Stimulated activated naive CD4-positive, alpha-beta T cell (primary cell): ENCODE data around the gene TNFRSF18.
"Not testable (repeated sequence)": the region's sequence is repeated elsewhere in the genome, so short reads cannot be mapped to it uniquely, and the experiment has no call there.

Source experiments
- DNase-seq, 6 experiments: peaks; one replicate each; lab custom pipeline; 2025; lab: John Stamatoyannopoulos, UW

TNFRSF18 gene, protein sequence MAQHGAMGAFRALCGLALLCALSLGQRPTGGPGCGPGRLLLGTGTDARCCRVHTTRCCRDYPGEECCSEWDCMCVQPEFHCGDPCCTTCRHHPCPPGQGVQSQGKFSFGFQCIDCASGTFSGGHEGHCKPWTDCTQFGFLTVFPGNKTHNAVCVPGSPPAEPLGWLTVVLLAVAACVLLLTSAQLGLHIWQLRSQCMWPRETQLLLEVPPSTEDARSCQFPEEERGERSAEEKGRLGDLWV

DNA sequence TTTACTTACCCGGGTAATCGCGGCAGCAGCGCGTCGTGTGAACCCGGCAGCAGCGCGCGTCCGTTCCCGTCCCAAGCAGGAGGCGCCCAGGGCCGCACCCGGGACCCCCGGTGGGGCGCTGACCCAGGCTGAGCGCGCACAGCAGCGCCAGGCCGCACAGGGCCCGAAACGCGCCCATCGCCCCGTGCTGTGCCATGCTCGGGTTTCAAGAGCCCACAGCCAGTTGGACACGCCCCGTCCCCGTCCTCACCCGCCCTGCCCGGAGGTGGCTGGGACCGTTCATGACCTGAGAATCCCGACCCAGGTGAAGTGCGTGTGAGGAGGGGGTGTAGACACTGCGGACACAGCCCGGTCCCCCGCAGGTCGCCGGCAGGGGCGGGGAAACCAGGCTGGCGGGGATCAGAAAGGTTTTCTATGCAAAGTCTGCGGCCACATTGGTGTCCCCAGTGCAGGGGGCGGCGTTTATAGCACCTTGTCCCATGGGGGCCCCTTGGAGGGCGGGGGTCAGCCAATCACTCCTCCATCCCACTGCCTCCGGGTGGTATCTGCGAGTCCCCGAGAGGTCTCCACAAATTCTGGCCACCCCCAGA is at the start of gene TNFRSF18:
TSS of gene TNFRSF18 (minus strand) at position 217 of the 590 bp plus-strand sequence. CDS start at position 196, 21 bp downstream.
- no peak for DNase-seq

GRCh38 chr1:1255611-1256010 is 49.2 kb upstream of the TNFRSF18 start:
- no peak for DNase-seq

- no peak for DNase-seq
Observed at GRCh38 chr1:1255078-1255477, 48.7 kb upstream of the TNFRSF18 start.

DNA sequence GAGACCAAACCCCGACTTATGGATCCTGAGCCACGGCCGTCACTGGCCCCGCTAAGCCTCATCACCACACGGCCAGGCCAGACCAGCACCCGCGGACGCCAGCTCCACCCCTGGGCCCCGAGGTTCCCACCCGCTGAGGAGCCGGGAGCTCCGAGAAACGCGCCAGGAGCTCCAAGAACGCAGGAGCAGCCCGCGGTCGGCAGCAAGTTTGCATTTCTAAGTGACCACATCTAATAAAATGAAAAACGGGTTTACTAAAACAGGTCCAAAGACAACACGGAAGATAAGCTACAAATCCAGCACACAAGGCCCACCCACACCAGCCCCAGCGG is 48.2 kb upstream of the TNFRSF18 start:
- DNase-seq = no peak

GRCh38 chr1:1253972-1254666 is 47.7 kb upstream of the TNFRSF18 start:
- DNase-seq = no peak

- no peak for DNase-seq
Observed at GRCh38 chr1:1253314-1253713, 46.9 kb upstream of the TNFRSF18 start.

- DNase-seq = peak in 5 of 6 experiments; percentile 36 to 64 (median 56)
Observed at GRCh38 chr1:1250786-1251284, 44.4 kb upstream of the TNFRSF18 start.

GRCh38 chr1:1248009-1248913 is 41.9 kb upstream of the TNFRSF18 start:
- not testable (repeated sequence) for DNase-seq

- no peak for DNase-seq
Observed at GRCh38 chr1:1247341-1247913, 41.0 kb upstream of the TNFRSF18 start.

GRCh38 chr1:1246577-1247340 is 40.4 kb upstream of the TNFRSF18 start, which contains the start of gene C1QTNF12:
TSS of gene C1QTNF12 (minus strand) at chr1:1246722. CDS start at chr1:1246690, 32 bp downstream.
- no peak for DNase-seq

DNA sequence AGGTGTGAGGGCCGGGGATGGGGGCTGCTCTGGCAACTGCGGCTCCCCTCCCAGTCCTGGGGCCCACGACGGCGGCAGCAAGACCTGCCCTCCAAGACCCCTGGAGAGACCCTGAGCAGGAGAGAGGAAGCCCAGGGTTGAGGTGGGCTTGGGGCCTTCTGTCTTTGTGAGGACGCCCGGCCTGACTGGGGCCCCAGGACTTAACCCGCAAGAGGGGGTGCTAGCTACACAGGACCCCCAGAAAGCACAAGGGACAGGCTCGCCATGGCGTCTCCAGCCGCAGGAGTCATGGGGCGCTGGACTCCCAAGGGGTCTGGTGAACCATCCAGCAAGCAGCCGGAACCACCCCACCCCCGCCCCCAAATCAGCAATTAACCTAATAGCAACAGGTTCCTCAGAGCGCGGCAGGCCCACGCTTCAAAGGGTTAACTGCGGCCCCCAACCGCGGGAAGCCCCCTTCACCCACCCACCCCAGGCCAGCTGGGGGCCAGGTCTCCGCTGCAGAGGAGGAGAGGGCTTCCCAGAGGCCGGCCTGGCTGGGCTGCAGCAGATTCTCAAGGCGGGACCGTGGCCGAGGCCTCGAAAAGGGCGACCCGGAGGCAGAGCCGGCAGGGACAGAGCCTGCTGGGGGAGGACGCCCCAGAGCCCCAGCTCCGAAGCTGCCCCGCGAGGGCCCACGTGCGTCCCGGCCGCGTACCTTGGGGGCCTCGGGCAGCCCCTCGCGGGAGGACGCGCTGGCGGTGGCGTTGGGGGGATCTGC is 39.6 kb upstream of the TNFRSF18 start:
- no peak for DNase-seq

DNA sequence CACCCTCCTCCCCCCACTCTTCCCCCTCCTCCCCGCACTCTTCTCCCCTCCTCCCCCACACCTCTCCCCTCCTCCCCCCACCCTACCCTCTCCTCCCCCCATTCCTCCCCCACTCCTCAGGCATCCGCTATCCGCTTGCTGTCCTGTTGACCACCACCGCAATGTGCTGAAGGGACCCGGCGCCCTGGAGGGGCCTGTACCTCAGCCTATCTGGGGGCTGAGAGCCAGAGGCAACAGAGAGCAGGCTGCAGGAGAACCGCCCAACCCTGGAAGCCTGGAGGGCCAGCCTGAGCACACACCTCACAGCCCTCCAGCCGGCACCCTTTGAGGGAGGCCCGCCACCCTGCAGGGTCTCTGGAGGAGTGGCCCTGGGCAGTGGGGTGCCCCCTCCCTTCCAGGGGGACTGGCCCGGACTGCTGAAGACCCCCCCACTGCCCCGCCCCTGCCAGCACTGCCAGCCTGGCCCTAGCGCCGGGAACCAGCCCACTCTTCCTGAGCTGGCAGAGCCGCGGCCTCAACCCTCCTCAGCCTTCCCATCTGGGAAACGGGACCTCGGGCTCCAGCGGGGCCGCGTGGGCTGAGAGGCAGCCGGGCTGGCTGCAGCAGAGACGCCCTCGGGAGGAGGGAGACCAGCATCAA is 38.9 kb upstream of the TNFRSF18 start:
- no peak for DNase-seq

DNA sequence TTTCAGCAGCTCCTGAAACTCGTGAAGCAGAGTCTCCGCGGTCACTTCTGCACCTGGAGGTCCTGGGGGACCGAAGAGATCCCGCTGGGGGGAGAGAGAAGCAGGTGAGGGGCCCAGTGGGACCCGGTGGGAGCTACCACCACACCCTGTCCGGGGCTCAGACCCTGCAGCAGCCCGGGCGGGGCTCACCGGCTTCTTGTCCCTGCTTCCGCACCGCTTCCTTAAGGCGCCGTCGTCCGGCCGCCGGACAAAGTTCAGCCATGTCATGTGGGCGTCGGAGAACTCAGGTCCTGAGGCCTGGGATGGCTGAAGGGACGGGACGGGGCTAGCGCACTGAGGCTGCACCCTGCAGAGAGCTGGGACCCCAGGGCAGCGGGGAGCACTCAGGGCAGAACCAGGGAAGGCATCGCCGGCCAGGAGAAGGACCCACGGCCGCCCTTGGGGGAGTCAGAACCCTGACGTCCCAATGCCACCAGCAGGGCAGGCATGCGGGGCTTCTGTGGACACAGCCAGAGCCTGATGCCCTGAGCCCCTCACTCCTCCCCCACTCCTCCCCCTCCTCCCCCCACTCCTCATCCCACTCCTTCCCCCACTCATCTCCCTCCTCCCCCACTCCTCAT is 37.9 kb upstream of the TNFRSF18 start:
- no peak for DNase-seq

GRCh38 chr1:1243807-1244191 is 37.4 kb upstream of the TNFRSF18 start:
- no peak for DNase-seq

- no peak for DNase-seq
Observed at GRCh38 chr1:1243266-1243660, 36.9 kb upstream of the TNFRSF18 start.

- no peak for DNase-seq
Observed at GRCh38 chr1:1242461-1243265, 36.3 kb upstream of the TNFRSF18 start.

- DNase-seq = no peak
Observed at GRCh38 chr1:1241588-1242219, 35.3 kb upstream of the TNFRSF18 start.
